WI38 (cell line): Measurements from ENCODE around the gene CEP120.
"Not testable (repeated sequence)": the region's sequence is repeated elsewhere in the genome, so short reads cannot be mapped to it uniquely, and the experiment has no call there.

Experiments
- H3K4me3 ChIP-seq: 2 replicates; pipeline ENCODE4 v1.5.1; 2011; ENCODE audit warnings: low read depth, mild to moderate bottlenecking, control low read depth, low read length
- CTCF ChIP-seq: IDR thresholded peaks from 2 replicates; pipeline ENCODE4 v1.5.1; 2012; ENCODE audit warnings: low read depth, mild to moderate bottlenecking, control low read depth, low read length

The CEP120 gene

GRCh38 chr5:123401320-123401719 lies 21.9 kb downstream of the CEP120 start:
- no peak overlapping the region for H3K4me3 ChIP-seq
- no peak for TF ChIP-seq CTCF

- H3K4me3 ChIP-seq: not testable (repeated sequence)
Measured at GRCh38 chr5:123400870-123401291, 22.3 kb downstream of the CEP120 start.

- no peak for TF ChIP-seq CTCF
- H3K4me3 ChIP-seq: no peak overlapping the region
Measured at GRCh38 chr5:123398058-123398733, 25.0 kb downstream of the CEP120 start.

- TF ChIP-seq CTCF: no peak
- no peak overlapping the region for H3K4me3 ChIP-seq
Measured at GRCh38 chr5:123397538-123397937, 25.7 kb downstream of the CEP120 start.

- H3K4me3 ChIP-seq: no peak overlapping the region
- TF ChIP-seq CTCF: no peak
Measured at GRCh38 chr5:123391009-123391408, 32.2 kb downstream of the CEP120 start.

GRCh38 chr5:123389794-123390193 lies 33.4 kb downstream of the CEP120 start:
- TF ChIP-seq CTCF: no peak

GRCh38 chr5:123387313-123387712 lies 35.9 kb downstream of the CEP120 start:
- TF ChIP-seq CTCF: no peak

More at GRCh38 chr5:123389794-123390193, 33.4 kb downstream of the CEP120 start:
- no peak overlapping the region for H3K4me3 ChIP-seq

GRCh38 chr5:123382252-123382651 lies 41.0 kb downstream of the CEP120 start:
- H3K4me3 ChIP-seq: no peak overlapping the region
- no peak for TF ChIP-seq CTCF

More at GRCh38 chr5:123387313-123387712, 35.9 kb downstream of the CEP120 start:
- no peak overlapping the region for H3K4me3 ChIP-seq
